Effector CD4-positive, alpha-beta T cell (primary cell): ENCODE measurements around the gene FBXO21.
"Not testable (repeated sequence)": the region's sequence is repeated elsewhere in the genome, so short reads cannot be mapped to it uniquely, and the experiment has no call there.

Source experiments
- DNase-seq: peaks from one replicate; pipeline ENCODE4 v3.0.0-alpha.2; 2020

The FBXO21 gene

GRCh38 chr12:117130801-117131200 lies 59.5 kb downstream of the FBXO21 start:
- DNase-seq = no peak

DNA sequence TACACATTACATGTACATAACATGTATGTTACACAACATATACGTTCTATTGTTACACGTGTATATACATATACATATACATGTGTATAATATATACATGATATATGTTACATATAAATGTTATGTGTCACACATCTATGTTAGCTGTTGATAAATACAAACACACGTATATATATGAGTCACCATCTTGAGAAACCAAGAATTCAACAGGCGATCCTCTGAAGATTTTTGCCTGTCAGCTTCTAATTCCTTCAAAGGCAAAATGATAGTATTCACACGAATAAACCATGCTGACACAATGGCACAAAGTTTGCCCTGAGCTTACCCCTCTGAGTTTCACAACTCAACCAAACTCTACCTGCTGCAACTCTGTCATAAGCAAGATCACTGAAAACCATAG lies 60.9 kb downstream of the FBXO21 start:
- DNase-seq = no peak

DNA sequence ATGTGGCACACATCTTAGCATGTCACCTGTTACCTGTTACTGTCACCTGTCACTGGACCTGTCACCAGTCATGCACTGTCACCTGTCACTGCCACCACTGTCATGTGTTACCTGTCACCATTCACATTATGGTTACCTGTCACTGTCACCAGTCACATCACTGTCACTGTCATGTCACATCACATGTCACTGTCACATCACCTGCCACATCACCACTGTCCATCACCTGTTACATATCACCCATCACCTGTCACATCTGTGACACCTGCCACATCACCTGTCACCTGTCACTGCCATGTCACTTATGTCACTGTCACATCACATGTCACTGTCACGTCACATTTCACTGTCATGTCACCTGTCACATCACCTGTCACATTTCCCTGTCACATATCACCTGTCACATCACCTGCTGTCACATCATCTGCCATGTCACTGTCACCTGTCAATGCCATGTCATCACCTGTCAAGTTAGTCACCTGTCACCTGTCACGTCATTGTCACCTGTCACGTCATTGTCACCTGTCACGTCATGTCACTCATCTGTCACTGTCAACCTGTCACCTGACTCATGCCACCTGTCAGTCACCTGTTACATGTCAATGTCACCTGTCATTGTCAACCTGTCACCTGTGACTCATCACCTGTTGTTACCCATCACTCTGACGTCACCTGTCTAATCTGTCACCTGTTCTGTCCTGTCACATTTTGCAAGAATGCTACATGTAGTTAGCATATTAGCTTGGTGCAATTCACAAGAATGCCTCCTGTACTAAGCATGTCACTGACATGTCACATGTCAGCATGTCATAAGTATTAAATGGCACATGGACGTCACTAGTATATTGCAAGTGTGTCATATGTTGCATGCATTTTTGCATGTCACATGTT lies 62.1 kb downstream of the FBXO21 start:
- no peak for DNase-seq

DNA sequence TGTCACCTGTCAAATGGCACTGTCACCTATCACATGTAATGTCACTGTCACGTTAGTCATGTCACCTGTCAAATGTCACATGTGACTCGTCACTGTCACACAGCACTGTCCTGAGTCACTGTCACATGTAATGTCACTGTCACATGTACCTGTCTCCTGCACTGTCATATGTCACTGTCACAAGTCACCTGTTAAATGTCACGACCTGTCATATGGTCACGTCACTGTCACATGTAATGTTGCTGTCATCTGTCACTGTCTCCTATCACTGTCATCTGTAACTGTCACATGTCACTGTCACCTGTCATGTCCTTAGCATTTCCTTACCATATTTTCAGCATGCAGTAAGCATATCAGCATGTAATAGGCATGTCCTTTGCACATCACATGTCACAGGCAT lies 63.9 kb downstream of the FBXO21 start:
- no peak for DNase-seq

DNA sequence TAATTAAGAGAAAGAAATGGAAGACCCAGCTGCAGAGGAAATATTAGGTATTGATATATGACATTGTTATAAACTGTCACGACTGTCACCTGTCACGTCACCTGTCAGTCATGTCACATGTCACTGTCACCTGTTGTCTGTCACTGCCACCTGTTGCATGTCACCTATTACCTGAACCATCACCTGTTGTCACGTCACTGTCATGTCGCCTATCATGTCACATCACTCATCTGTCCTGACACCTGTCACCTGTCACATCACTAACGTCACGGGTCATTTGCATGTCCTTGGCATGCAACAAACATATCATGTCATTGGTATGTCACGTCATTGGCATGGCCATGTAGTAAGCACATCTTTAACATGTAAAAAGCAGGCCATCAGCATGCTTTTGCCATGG lies 64.5 kb downstream of the FBXO21 start:
- DNase-seq = no peak

DNA sequence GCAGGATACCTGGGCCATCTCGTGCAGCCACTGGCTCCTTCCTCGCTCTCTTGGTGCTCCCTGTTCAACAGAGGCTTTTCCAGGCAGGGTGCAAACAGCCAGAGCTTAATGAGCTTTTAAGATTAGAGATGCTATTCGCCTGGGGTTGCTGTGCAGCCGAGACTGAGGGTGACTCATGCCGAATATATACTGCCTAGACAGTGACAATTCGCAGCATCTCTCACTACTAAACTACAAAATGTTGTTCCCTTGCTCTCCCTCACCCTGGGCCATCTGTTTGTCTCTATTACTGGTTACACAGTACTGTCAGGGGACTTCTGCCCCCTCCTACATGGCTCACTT lies 65.0 kb downstream of the FBXO21 start:
- DNase-seq = no peak

DNA sequence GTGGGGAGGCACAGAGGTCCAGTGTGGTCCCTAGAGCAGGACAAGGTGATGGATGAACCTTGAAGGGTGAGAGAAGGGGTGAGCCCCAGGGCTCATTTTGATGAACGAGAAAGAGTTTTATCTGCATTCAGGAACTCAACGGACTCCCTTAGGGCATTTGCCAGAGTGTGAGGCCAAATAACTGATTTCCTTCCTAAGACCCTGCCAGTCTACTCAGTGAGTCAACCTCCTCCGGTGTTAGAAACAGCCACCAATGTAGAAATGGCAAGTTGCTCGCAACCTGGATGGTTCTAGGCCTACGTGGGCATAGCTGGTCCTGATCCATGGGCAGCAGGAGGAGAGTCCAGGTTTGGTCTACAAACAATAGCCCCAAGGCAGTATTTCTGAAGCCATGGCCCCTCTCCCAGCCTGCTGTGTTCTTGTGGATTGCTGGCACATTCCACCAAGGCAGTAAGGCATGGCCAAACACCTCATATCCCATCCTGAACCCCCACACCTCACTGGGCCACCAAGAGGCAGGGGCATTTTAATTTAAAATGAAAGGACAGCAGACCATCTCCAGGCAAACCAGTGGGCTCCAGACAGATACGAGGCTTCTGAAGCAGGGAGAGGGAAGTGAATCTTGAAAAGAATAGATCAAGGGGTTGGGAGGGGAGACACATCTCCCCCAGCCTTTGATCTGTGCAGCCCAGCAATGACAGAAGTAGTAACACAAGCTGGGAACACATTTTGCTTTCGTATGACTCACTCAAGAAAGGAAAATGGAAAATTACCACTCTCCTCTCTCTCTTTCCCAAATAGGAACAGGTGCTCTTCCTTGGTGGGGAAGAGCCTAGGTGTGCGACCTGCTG lies 65.6 kb downstream of the FBXO21 start:
- DNase-seq = no peak

GRCh38 chr12:117121441-117121840 lies 68.8 kb downstream of the FBXO21 start:
- no peak for DNase-seq

DNA sequence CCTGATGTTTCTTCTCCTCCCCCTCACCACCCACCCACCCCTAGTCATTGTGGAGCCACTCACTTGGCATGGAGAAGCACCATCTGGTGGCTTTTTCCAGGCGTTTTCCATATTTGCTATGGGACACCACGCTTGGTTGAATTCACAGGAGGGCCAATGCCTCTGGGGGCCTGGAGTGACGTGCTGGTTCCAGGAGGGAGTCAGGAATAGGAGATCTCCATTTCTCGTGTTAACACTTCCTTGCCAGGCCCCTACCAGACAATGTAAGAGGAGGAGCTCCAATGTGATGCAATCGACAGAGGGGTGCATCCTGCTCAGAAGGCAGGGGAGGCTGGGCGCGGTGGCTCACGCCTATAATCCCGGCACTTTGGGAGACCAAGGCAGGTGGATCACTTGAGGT lies 69.5 kb downstream of the FBXO21 start:
- no peak for DNase-seq

- DNase-seq = no peak
Measured at GRCh38 chr12:117119592-117120198, 70.6 kb downstream of the FBXO21 start.

DNA sequence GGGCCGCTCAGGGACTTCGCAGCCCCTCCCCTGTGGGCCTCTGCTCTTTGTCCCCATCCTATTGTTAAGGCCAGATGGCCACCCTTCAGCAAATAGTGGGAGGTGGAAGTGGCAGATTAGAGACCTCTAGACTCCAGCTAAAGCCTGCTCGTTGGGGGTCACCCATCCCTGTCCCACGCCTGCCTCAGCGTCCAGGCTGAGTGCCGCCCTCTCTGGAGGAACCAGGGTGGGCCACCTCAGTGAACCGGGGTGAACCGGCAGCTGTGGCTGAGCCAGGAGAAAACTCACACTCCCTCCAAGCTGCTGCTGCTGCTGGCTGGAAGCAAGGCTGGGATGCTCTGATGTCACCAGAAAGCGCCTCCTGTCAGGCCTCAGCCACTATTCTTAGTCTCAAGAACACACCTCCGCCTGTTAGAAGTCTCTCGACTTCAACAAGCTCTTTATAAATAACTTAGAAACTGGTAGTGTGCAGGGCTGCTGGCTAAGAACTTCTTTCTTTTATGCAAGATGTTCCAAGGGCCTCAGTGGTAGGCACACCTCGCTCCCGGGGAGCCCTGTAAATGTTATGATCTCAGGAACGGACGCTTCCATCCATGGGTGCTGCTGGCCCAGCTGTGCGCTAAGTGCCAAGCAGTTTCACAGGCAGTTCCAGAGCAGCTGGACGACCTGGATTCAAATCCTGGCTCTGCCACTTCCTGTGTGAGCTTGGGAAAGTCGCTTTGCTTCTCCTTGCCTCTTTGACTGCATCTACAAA lies 71.3 kb downstream of the FBXO21 start:
- no peak for DNase-seq

GRCh38 chr12:117114784-117115183 lies 75.5 kb downstream of the FBXO21 start:
- no peak for DNase-seq

- no peak for DNase-seq
Measured at GRCh38 chr12:117113231-117113630, 77.0 kb downstream of the FBXO21 start.

GRCh38 chr12:117111821-117112595 lies 78.3 kb downstream of the FBXO21 start:
- no peak for DNase-seq

GRCh38 chr12:117111386-117111785 lies 78.9 kb downstream of the FBXO21 start:
- DNase-seq = no peak

- no peak for DNase-seq
Measured at GRCh38 chr12:117109943-117110635, 80.2 kb downstream of the FBXO21 start.

GRCh38 chr12:117105902-117106301 lies 84.4 kb downstream of the FBXO21 start:
- peak; percentile 14 for DNase-seq

DNA sequence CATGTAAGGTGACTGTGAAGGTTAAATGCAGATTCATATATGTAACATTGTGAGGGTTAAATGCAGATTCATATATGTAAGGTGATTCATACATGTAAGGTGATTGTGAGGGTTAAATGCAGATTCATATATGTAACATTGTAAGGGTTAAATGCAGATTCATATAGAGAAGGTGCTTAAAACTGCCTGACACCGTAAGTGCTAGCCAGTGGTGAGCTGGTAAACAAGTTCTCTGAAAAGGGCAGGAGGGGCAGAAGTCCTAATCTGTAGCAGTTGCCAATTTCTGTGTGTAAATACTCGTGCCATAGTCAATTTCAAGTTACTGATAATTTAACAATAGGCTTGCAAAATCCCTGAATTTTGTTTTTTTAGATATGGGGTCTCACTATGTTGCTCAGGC lies 86.3 kb downstream of the FBXO21 start:
- DNase-seq = not testable (repeated sequence)

- DNase-seq = no peak
Measured at GRCh38 chr12:117102800-117103181, 87.5 kb downstream of the FBXO21 start.

- no peak for DNase-seq
Measured at GRCh38 chr12:117101953-117102799, 88.1 kb downstream of the FBXO21 start.
